IMR-90 (cell line): ENCODE data around the gene CIBAR2. TPM values are rescaled to one million over a fixed set of nuclear protein-coding genes. Genes with fewer than 3 reads are reported as not detected.

Source experiments
- ATAC-seq: fragments of 200-7000 bp; cut with Tn5 transposase; 2 replicates; pipeline ENCODE4 v1.9.1; 2020; ENCODE audit warnings: low read depth, mild to moderate bottlenecking, moderate library complexity
- BruUV-seq: library from RNA; stranded (reverse); fragments of 400-500 nt; replicated peaks from 2 replicates; lab custom pipeline; 2021; lab: Mats Ljungman, UMichigan
- CTCF ChIA-PET: fragments of 300-600 bp; formaldehyde crosslinking; extraction: SDS; loops from one replicate; lab custom pipeline; 2021; ENCODE audit warnings: antibody characterized with exemption; lab: Yijun Ruan, JAX
- POLR2A ChIA-PET: fragments of 300-600 bp; sonication (Branson Sonifier 250); formaldehyde crosslinking; loops from one replicate; lab custom pipeline; 2022; ENCODE audit warnings: antibody characterized with exemption; ENCODE audit not compliant: unreplicated experiment; lab: Charles Lee
- DNase-seq: peaks from one replicate; pipeline ENCODE4 v3.0.0; 2013
- H2AFZ ChIP-seq: replicated peaks from 2 replicates; pipeline ENCODE3; 2013; ENCODE audit warnings: low read length, mild to moderate bottlenecking; ENCODE audit not compliant: poor library complexity
- H2AK5ac ChIP-seq: 2 replicates; pipeline ENCODE4 v1.6.1; 2013; ENCODE audit warnings: low read depth, low read length, inconsistent platforms
- H2AK9ac ChIP-seq: replicated peaks from 2 replicates; pipeline ENCODE3; 2013; ENCODE audit warnings: mild to moderate bottlenecking, low read depth, low read length, moderate library complexity; ENCODE audit not compliant: poor library complexity
- H2BK120ac ChIP-seq: 2 replicates; pipeline ENCODE4 v1.6.1; 2013; ENCODE audit warnings: low read depth, low read length, inconsistent platforms
- H2BK15ac ChIP-seq: 3 replicates; pipeline ENCODE4 v1.6.1; 2013; ENCODE audit warnings: low read depth, low read length, inconsistent platforms
- H2BK20ac ChIP-seq: 2 replicates; pipeline ENCODE4 v1.6.1; 2013; ENCODE audit warnings: low read depth, mild to moderate bottlenecking, inconsistent platforms, low read length, moderate library complexity
- H2BK5ac ChIP-seq: 2 replicates; pipeline ENCODE4 v1.6.1; 2013; ENCODE audit warnings: mild to moderate bottlenecking, low read depth, low read length, inconsistent platforms; ENCODE audit not compliant: poor library complexity, severe bottlenecking
- H3K14ac ChIP-seq: replicated peaks from 2 replicates; pipeline ENCODE4 v1.6.1; 2013; ENCODE audit warnings: low read depth, low read length, inconsistent platforms
- H3K18ac ChIP-seq: 2 replicates; pipeline ENCODE4 v1.6.1; 2013; ENCODE audit warnings: low read depth, low read length, control low read depth
- H3K23ac ChIP-seq: 2 replicates; pipeline ENCODE4 v1.6.1; 2013; ENCODE audit warnings: low read depth, low read length, inconsistent platforms
- H3K27ac ChIP-seq: 2 replicates; pipeline ENCODE4 v1.5.1; 2013; ENCODE audit warnings: mild to moderate bottlenecking, control low read depth, low read length; ENCODE audit not compliant: insufficient read depth
- H3K27me3 ChIP-seq: 2 replicates; pipeline ENCODE4 v1.6.1; 2013; ENCODE audit warnings: low read length; ENCODE audit not compliant: control insufficient read depth, insufficient read depth
- H3K36me3 ChIP-seq: 2 replicates; pipeline ENCODE4 v1.6.1; 2013; ENCODE audit warnings: low read length, mixed read lengths; ENCODE audit not compliant: control insufficient read depth, insufficient read depth
- H3K4ac ChIP-seq: 2 replicates; pipeline ENCODE4 v1.6.1; 2013; ENCODE audit warnings: low read depth, low read length, inconsistent platforms
- H3K4me1 ChIP-seq: 2 replicates; pipeline ENCODE4 v1.6.1; 2013; ENCODE audit warnings: low read length, mixed read lengths; ENCODE audit not compliant: control insufficient read depth, insufficient read depth
- H3K4me2 ChIP-seq: 2 replicates; pipeline ENCODE4 v1.6.1; 2013; ENCODE audit warnings: low read depth, mild to moderate bottlenecking, control low read depth, low read length, moderate library complexity
- H3K4me3 ChIP-seq: 2 replicates; pipeline ENCODE4 v1.5.1; 2013; ENCODE audit warnings: low read depth, mild to moderate bottlenecking, control low read depth, low read length, moderate library complexity; ENCODE audit not compliant: insufficient read depth
- H3K56ac ChIP-seq: 2 replicates; pipeline ENCODE4 v1.6.1; 2013; ENCODE audit warnings: low read length, inconsistent platforms; ENCODE audit not compliant: insufficient read depth; ENCODE audit errors: extremely low read depth
- H3K79me1 ChIP-seq, 2 experiments: 2 replicates each; pipeline ENCODE4 v1.6.1; 2013; ENCODE audit warnings: low read length in 2 of 2, inconsistent platforms in 1 of 2, low read depth in 1 of 2
- H3K9ac ChIP-seq: 2 replicates; pipeline ENCODE4 v1.6.1; 2013; ENCODE audit warnings: low read depth, low read length, control low read depth
- H3K9me1 ChIP-seq: 2 replicates; pipeline ENCODE4 v1.6.1; 2013; ENCODE audit warnings: low read length, inconsistent platforms; ENCODE audit not compliant: insufficient read depth
- H3K9me3 ChIP-seq: 2 replicates; pipeline ENCODE4 v1.6.1; 2013; ENCODE audit warnings: low read length; ENCODE audit not compliant: control insufficient read depth, insufficient read depth
- H4K20me1 ChIP-seq: 2 replicates; pipeline ENCODE4 v1.6.1; 2013; ENCODE audit warnings: low read length, inconsistent platforms; ENCODE audit not compliant: insufficient read depth
- H4K5ac ChIP-seq: 2 replicates; pipeline ENCODE4 v1.6.1; 2013; ENCODE audit warnings: mild to moderate bottlenecking, low read depth, low read length, control low read depth
- H4K8ac ChIP-seq, 2 experiments: 2 replicates each; pipeline ENCODE4 v1.6.1; 2013; ENCODE audit warnings: low read depth in 2 of 2, low read length in 2 of 2, control low read depth in 1 of 2, inconsistent platforms in 1 of 2
- H4K91ac ChIP-seq: 2 replicates; pipeline ENCODE4 v1.6.1; 2013; ENCODE audit warnings: low read depth, low read length, inconsistent platforms; ENCODE audit not compliant: insufficient read depth
- BHLHE40 ChIP-seq: fragments of 150-350 bp; IDR thresholded peaks from 2 replicates; pipeline ENCODE4 v1.6.1; 2016; ENCODE audit warnings: mild to moderate bottlenecking, low read depth, low read length
- CEBPB ChIP-seq: IDR thresholded peaks from 2 replicates; pipeline ENCODE4 v1.6.1; 2012; ENCODE audit warnings: low read depth, low read length, improper control_type of control experiment
- CHD1 ChIP-seq: IDR thresholded peaks from 2 replicates; pipeline ENCODE4 v1.6.1; 2012; ENCODE audit warnings: low read depth, low read length, improper control_type of control experiment
- CTCF ChIP-seq: conservative IDR thresholded peaks from 2 replicates; pipeline ENCODE4 v1.5.1; 2012; ENCODE audit warnings: mild to moderate bottlenecking, low read depth, low read length, improper control_type of control experiment
- ELK1 ChIP-seq: fragments of 150-350 bp; IDR thresholded peaks from 2 replicates; pipeline ENCODE4 v1.6.1; 2016; ENCODE audit warnings: low read depth, mild to moderate bottlenecking, low read length, moderate library complexity, borderline replicate concordance
- FOS ChIP-seq: fragments of 150-350 bp; IDR thresholded peaks from 2 replicates; pipeline ENCODE4 v1.6.1; 2016; ENCODE audit warnings: low read depth, low read length
- MAFK ChIP-seq: IDR thresholded peaks from 2 replicates; pipeline ENCODE4 v1.6.1; 2012; ENCODE audit warnings: low read depth, low read length, improper control_type of control experiment
- MXI1 ChIP-seq: IDR thresholded peaks from 2 replicates; pipeline ENCODE4 v1.6.1; 2012; ENCODE audit warnings: low read depth, mild to moderate bottlenecking, low read length, moderate library complexity, borderline replicate concordance
- NFE2L2 ChIP-seq: fragments of 150-350 bp; IDR thresholded peaks from 2 replicates; pipeline ENCODE4 v1.6.1; 2016; ENCODE audit warnings: low read depth, mild to moderate bottlenecking, low read length
- POLR2A ChIP-seq: IDR thresholded peaks from 2 replicates; pipeline ENCODE4 v1.6.1; 2012; ENCODE audit warnings: mild to moderate bottlenecking, low read depth, low read length
- RAD21 ChIP-seq: IDR thresholded peaks from 2 replicates; pipeline ENCODE4 v1.6.1; 2012; ENCODE audit warnings: low read length, improper control_type of control experiment
- RCOR1 ChIP-seq: IDR thresholded peaks from 2 replicates; pipeline ENCODE4 v1.6.1; 2012; ENCODE audit warnings: mild to moderate bottlenecking, low read length, improper control_type of control experiment; ENCODE audit not compliant: insufficient replicate concordance
- RFX5 ChIP-seq: IDR thresholded peaks from 2 replicates; pipeline ENCODE4 v1.8.0; 2012; ENCODE audit warnings: low read depth, mild to moderate bottlenecking, low read length, moderate library complexity
- SMC3 ChIP-seq: fragments of 150-350 bp; IDR thresholded peaks from 2 replicates; pipeline ENCODE4 v1.6.1; 2016; ENCODE audit warnings: low read depth, mild to moderate bottlenecking, antibody characterized with exemption, low read length, moderate library complexity
- USF2 ChIP-seq: fragments of 150-350 bp; IDR thresholded peaks from 2 replicates; pipeline ENCODE4 v1.6.1; 2017; ENCODE audit warnings: mild to moderate bottlenecking, antibody characterized with exemption, low read length, low read depth
- WGBS, 2 experiments: methylation state at CpG; one replicate each; pipeline versions ENCODE4 v1.1.5 to v1.1.7; 2013; ENCODE audit warnings: missing lambda C conversion rate in 2 of 2; ENCODE audit not compliant: insufficient read length in 1 of 2; ENCODE audit errors: extremely low coverage in 2 of 2; 5-methylcytosine and 5-hydroxymethylcytosine counted together
- dilution Hi-C: fragments of 300-500 bp; cut with HindIII; formaldehyde crosslinking; loops from one replicate; pipeline ENCODE4 v1.14.3; 2018; ENCODE audit warnings: low sequenced_read_pairs; ENCODE audit not compliant: unreplicated experiment
- in situ Hi-C: fragments of 300-500 bp; cut with MboI; formaldehyde crosslinking; loops from 3 replicates; pipeline ENCODE4 v1.14.3; 2019; ENCODE audit warnings: low sequenced_read_pairs, inconsistent platforms, mixed read lengths
- intact Hi-C: fragments of 100-400 bp; cut with micrococcal nuclease; formaldehyde crosslinking; loops from 2 replicates; pipeline ENCODE4 v1.10.0; 2022
- polyA plus RNA-seq, 3 experiments: library from polyadenylated mRNA; depleted of rRNA; stranded (reverse); fragments of >200 nt; gene quantifications; 2 replicates each; pipeline ENCODE4 v1.2.3, GENCODE V29; 2012; ENCODE audit warnings: low replicate concordance in 1 of 3
- total RNA-seq: library from RNA; depleted of rRNA; stranded (reverse); fragments of >200 nt; gene quantifications from 2 replicates; pipeline ENCODE4 v1.2.3, GENCODE V29; 2012

The CIBAR2 gene
- total and polyA plus RNA-seq, 2 of the 4 experiments (the other 2 are of a cell fraction): 0.18 to 0.24 TPM

- peaks cover 7% of the 10 kb centered on the region for H3K9me1 ChIP-seq
- DNase-seq (no peak), ATAC-seq (no peak)
- H4K5ac ChIP-seq: no peak overlapping the region
- no peak overlapping the region for H3K27ac ChIP-seq
- in situ Hi-C loops (no loop called here), intact Hi-C loops (no loop called here), dilution Hi-C loops (no loop called here)
- H3K79me1 ChIP-seq: peaks cover 9 to 25% of the 10 kb centered on the region in 2 experiments; a peak in 3 of 4 replicates
- no peak overlapping the region for H2BK5ac ChIP-seq
- H3K9ac ChIP-seq: no peak overlapping the region
- H3K23ac ChIP-seq: no peak overlapping the region
- TF ChIP-seq CEBPB (no peak), BHLHE40 (no peak), CHD1 (no peak), MAFK (no peak), MXI1 (no peak), POLR2A (no peak), CTCF (no peak), USF2 (no peak), FOS (no peak), RFX5 (no peak), RAD21 (no peak), NFE2L2 (no peak), SMC3 (no peak), RCOR1 (no peak), ELK1 (no peak)
- no TSS peak for BruUV-seq
- no peak overlapping the region for H2BK120ac ChIP-seq
- H3K18ac ChIP-seq: no peak overlapping the region
- H2AK9ac ChIP-seq: no peak overlapping the region
- POLR2A ChIA-PET: no interaction called here
- 100% methylated on average over 3 of the region's 7 CpGs; no CpG with 5 or more reads in 1 of the 2 experiments for WGBS, 2 experiments
- no peak overlapping the region for H4K8ac ChIP-seq
- H3K14ac ChIP-seq: no peak overlapping the region
- H3K9me3 ChIP-seq: no peaks in the 10 kb centered on the region
- H4K20me1 ChIP-seq: peaks cover 21% of the 10 kb centered on the region
- H3K4me3 ChIP-seq: no peak overlapping the region
- H3K4me1 ChIP-seq: peaks cover 8% of the 10 kb centered on the region
- no peak overlapping the region for H2BK20ac ChIP-seq
- no peak overlapping the region for H3K4me2 ChIP-seq
- CTCF ChIA-PET: no interaction called here
- no peaks in the 10 kb centered on the region for H3K27me3 ChIP-seq
- no peak overlapping the region for H2BK15ac ChIP-seq
- no peak overlapping the region for H2AFZ ChIP-seq
- H4K91ac ChIP-seq: no peak overlapping the region
- no peaks in the 10 kb centered on the region for H3K36me3 ChIP-seq
- H3K4ac ChIP-seq: no peak overlapping the region
- H2AK5ac ChIP-seq: no peak overlapping the region
- H3K56ac ChIP-seq: no peak overlapping the region
Measured at GRCh38 chr16:85057948-85058347, 54.3 kb downstream of the CIBAR2 start.
